Pancreas (tissue), 10 donors: ENCODE data around the gene SLC37A2. TPM values are rescaled to one million over a fixed set of nuclear protein-coding genes. Genes with fewer than 3 reads are reported as not detected.

Source experiments
- ATAC-seq, 4 donors: fragments of 200-7000 bp; cut with Tn5 transposase; one replicate each; pipeline versions ENCODE4 v1.8.0 to v1.9.1; 2020; ENCODE audit warnings: mild to moderate bottlenecking in 4 of 4, moderate library complexity in 4 of 4
- DNase-seq, 6 donors: peaks; one replicate each; pipeline ENCODE4 v3.0.0-alpha.2; 2020
- FAIRE-seq: peaks from 2 replicates; lab custom pipeline; 2012; peaks lifted over from hg19 to GRCh38; lab: Jason Lieb, UNC
- H3K27ac ChIP-seq, 4 donors: fragments of 200-600 bp; sonication (generic); 1 replicate in 3 of 4; 2 replicates in 1 of 4; pipeline versions ENCODE4 v1.5.0 to v1.8.0; 2020
- H3K27me3 ChIP-seq, 4 donors: fragments of 200-600 bp; one replicate each; pipeline ENCODE4 v1.8.0; 2021
- H3K36me3 ChIP-seq, 3 donors: fragments of 200-600 bp; sonication (generic) in 1 of 3; one replicate each; pipeline versions ENCODE4 v1.5.0 to v1.8.0; 2020 to 2021
- H3K4me1 ChIP-seq, 3 donors: fragments of 200-600 bp; one replicate each; pipeline ENCODE4 v1.8.0; 2021
- H3K4me3 ChIP-seq, 4 donors: fragments of 200-600 bp; sonication (generic) in 2 of 4; one replicate each; pipeline versions ENCODE4 v1.5.0 to v1.8.0; 2020 to 2021
- H3K9me3 ChIP-seq, 4 donors: fragments of 200-600 bp; one replicate each; pipeline ENCODE4 v1.8.0; 2021
- WGBS, 2 donors: extraction: QIAGEN DNeasy Blood & Tissue Kit; methylation state at CpG; one replicate each; pipeline ENCODE4 v1.1.7; 2013; 5-methylcytosine and 5-hydroxymethylcytosine counted together
- intact Hi-C, 3 donors: fragments of 100-400 bp; cut with DNase I; formaldehyde crosslinking; loops; one replicate each; pipeline versions ENCODE4 v1.11.1 to v1.14.2; 2022
- polyA plus RNA-seq, 2 donors: library from polyadenylated mRNA; stranded (reverse); fragments of 200-250 nt; gene quantifications; one replicate each; pipeline ENCODE4 v1.2.3, GENCODE V29; 2013
- total RNA-seq, 6 donors: library from RNA; stranded (reverse); fragmentation: NEBNext Ultra II Directional in 4 of 6; extraction: Animal tissue kit (Norgen Biotek cat#: 25700) in 4 of 6; gene quantifications; one replicate each; pipeline versions ENCODE4 v1.2.1 to v1.2.4, GENCODE V29; 2021 to 2023
- TF ChIP-seq, protein P1 (sequence below), 4 donors: fragments of 200-600 bp; sonication (generic) in 3 of 4; IDR thresholded peaks; one replicate each; pipeline versions ENCODE4 v1.5.0 to v1.8.0; 2021; ENCODE audit warnings: antibody characterized with exemption in 4 of 4
- donor health status: healthy with polysubstance abuse.
- donor health status: DM: no; HTN: no; CAD: no; lungs with moderate emphysema.
- donor health status: DM: no; HTN: no; CAD: no.
- donor health status: control.
- donor health status: control.
- donor health status: Bipolar disorder and iron deficiency.
- donor health status: DM: yes; HTN: yes; CAD: no.
- donor health status: DM: no; HTN: no; CAD: no.
- donor health status: DM: no; HTN: no; CAD: no.
- donor health status: DM: yes; HTN: yes; CAD: no.

The SLC37A2 gene
- total and polyA plus RNA-seq, 8 donors = 0.32 to 7.3 (median 0.67) TPM

DNA sequence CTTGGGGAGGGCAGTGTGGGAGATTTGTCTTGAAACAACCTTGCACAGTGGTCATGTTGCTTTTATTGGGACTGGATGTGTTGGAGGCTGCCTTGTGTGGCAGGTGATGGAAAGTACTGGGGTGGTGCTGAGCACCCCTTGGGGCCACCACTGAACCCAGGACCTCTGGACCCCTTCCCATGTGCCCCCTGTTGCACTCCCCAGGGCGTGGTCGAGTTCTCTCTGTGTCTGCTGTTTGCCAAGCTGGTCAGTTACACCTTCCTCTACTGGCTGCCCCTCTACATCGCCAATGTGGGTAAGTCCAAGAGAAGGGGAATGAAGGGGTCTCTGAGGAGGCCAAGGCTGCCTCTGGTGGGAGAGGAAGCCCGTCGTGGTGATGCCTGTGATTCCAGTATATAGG, 18.9 kb downstream of the SLC37A2 start:
- ATAC-seq (no peak), FAIRE-seq (no peak), DNase-seq (no peak)
- Histone ChIP-seq H3K27ac (no peak overlapping the region), H3K27me3 (no peaks in the 10 kb centered on the region), H3K4me1 (no peaks in the 10 kb centered on the region), H3K9me3 (no peaks in the 10 kb centered on the region), H3K4me3 (no peak overlapping the region), H3K36me3 (no peaks in the 10 kb centered on the region)
- 58 to 75% methylated on average over 5 of the region's 5 CpGs for WGBS, 2 donors
- TF ChIP-seq, protein P1, sequence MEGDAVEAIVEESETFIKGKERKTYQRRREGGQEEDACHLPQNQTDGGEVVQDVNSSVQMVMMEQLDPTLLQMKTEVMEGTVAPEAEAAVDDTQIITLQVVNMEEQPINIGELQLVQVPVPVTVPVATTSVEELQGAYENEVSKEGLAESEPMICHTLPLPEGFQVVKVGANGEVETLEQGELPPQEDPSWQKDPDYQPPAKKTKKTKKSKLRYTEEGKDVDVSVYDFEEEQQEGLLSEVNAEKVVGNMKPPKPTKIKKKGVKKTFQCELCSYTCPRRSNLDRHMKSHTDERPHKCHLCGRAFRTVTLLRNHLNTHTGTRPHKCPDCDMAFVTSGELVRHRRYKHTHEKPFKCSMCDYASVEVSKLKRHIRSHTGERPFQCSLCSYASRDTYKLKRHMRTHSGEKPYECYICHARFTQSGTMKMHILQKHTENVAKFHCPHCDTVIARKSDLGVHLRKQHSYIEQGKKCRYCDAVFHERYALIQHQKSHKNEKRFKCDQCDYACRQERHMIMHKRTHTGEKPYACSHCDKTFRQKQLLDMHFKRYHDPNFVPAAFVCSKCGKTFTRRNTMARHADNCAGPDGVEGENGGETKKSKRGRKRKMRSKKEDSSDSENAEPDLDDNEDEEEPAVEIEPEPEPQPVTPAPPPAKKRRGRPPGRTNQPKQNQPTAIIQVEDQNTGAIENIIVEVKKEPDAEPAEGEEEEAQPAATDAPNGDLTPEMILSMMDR (IDR thresholded peaks at IDR 0.05) = no peak
- intact Hi-C loops = no loop called here

DNA sequence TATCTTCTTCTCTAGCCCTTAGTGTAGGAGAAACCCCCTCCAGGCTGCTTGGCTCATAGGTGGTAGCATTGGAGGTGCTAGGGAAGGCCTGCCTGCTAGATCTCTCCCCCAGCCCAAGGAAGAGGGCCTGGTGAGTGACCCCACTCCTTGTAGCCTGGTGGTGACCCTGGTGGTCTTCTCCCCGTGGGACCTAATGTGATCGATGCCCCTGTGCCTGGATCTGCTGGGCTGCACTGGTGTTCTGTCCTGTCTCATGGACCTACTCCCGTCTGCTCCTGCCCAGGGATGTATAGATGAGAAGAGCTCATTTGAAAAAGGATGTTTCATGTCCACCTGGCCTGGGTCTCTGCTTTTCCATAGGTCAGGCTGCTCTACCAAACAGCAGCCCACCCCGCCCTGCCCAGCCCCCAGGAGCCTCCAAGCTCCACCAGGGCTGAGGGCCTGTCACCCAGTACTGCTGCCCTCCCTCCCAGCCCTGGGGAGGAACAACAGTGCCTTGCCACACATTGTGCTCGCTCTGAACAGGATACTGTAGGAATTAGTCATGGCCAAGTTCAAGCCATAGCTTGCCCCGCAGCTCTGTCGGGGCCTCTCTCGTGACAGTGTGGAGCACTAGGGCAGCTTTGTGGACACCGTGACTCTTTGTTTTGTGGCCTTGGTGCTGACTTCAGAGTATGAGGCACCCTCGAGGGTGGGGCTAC, 19.7 kb downstream of the SLC37A2 start:
- intact Hi-C loops = no loop called here
- H3K4me1 ChIP-seq = no peaks in the 10 kb centered on the region
- H3K27ac ChIP-seq = no peak overlapping the region
- no peaks in the 10 kb centered on the region for H3K9me3 ChIP-seq
- H3K4me3 ChIP-seq = no peak overlapping the region
- no peaks in the 10 kb centered on the region for H3K36me3 ChIP-seq
- ATAC-seq (peak in 1 of 4 donors; percentile 21), DNase-seq (peak in 1 of 6 donors; percentile 33), FAIRE-seq (no peak)
- TF ChIP-seq, protein P1 (IDR thresholded peaks at IDR 0.05) = no peak
- whole genome bisulfite sequencing, 2 donors = 58 to 77% methylated on average over 10 of the region's 10 CpGs
- no peaks in the 10 kb centered on the region for H3K27me3 ChIP-seq

DNA sequence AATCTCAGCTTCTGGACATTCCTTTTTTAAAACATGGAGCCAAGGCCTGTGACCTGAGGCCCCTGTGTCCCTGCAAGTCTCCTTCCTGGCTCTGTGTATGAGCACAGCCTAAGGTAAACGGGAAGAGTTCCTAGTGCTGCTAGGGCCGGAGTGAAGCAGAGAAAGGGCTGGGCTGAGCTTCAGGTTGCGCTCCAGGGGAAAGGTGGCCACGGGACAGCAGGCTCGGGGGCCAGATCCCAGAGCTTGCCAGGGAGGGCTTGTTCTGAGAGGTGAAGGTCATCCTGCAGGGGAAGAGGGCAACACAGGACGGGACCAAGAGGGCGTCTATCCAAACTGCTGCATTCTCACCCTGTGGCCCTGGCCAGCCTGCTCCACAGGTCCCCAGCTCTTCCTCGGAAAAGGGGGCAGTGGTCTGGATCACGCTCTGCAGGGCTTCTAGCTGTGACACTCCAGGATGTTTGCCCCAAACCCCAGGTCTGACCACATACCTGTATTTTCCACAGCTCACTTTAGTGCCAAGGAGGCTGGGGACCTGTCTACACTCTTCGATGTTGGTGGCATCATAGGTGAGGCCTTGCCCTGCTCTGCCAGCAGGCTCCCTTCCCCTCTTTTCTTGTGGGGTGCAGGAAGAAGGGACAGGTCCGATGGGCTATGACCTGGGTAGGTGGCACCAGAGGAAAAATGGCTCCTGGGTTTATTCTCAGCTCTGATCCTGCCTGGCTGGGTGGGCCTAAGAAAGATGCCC, 20.4 kb downstream of the SLC37A2 start:
- no peaks in the 10 kb centered on the region for H3K4me1 ChIP-seq
- TF ChIP-seq, protein P1 (IDR thresholded peaks at IDR 0.05) = no peak
- intact Hi-C loops = no loop called here
- no peaks in the 10 kb centered on the region for H3K36me3 ChIP-seq
- 51 to 62% methylated on average over 11 of the region's 11 CpGs for WGBS, 2 donors
- H3K27me3 ChIP-seq = no peaks in the 10 kb centered on the region
- no peaks in the 10 kb centered on the region for H3K9me3 ChIP-seq
- ATAC-seq (no peak), DNase-seq (no peak), FAIRE-seq (no peak)
- H3K27ac ChIP-seq = no peak overlapping the region
- no peak overlapping the region for H3K4me3 ChIP-seq

DNA sequence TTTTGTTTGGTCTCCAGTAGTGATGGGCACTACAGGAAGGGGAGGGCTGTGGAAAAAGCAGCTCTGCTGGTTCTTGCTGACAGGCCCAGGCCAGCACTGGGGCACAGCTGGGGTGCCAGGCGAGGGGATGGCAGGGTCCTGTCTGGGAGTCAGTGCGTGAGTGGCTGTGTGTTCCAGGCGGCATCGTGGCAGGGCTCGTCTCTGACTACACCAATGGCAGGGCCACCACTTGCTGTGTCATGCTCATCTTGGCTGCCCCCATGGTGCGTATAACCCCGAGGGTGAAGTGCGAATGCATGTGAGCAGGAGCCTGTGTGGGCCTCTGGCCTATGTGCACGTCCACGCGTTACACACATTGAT, 20.9 kb downstream of the SLC37A2 start:
- intact Hi-C loops = no loop called here
- no peaks in the 10 kb centered on the region for H3K4me1 ChIP-seq
- 81 to 85% methylated on average over 11 of the region's 11 CpGs for WGBS, 2 donors
- FAIRE-seq (no peak), DNase-seq (peak in 2 of 6 donors; percentile 49 to 60), ATAC-seq (no peak)
- no peaks in the 10 kb centered on the region for H3K9me3 ChIP-seq
- TF ChIP-seq, protein P1 (IDR thresholded peaks at IDR 0.05) = no peak
- no peaks in the 10 kb centered on the region for H3K27me3 ChIP-seq
- no peaks in the 10 kb centered on the region for H3K36me3 ChIP-seq
- H3K4me3 ChIP-seq = no peak overlapping the region
- no peak overlapping the region for H3K27ac ChIP-seq

DNA sequence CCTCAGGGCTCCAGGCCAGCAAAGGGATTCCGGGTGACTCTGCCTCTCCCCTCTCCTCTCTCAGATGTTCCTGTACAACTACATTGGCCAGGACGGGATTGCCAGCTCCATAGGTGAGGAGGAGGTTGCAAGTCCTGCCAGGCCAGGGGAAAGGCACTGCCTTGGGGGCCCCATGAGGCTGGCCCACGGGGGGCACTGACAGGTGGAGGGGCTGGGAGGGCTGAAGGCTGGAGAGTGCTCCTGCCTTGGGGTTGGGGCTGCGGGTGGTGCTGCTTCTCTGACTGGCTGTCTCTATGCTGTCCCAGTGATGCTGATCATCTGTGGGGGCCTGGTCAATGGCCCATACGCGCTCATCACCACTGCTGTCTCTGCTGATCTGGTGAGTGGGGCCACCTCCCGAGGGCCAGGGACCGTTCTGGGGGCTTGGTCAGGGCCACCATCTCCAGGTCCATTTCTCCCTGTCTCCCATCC, 21.7 kb downstream of the SLC37A2 start:
- Histone ChIP-seq H3K4me3 (no peak overlapping the region), H3K4me1 (no peaks in the 10 kb centered on the region), H3K9me3 (no peaks in the 10 kb centered on the region), H3K27ac (no peak overlapping the region), H3K36me3 (no peaks in the 10 kb centered on the region), H3K27me3 (no peaks in the 10 kb centered on the region)
- no peak for FAIRE-seq
- intact Hi-C loops = no loop called here
- peak in 1 of 6 donors; percentile 42 for DNase-seq
- WGBS, 2 donors = 65 to 74% methylated on average over 8 of the region's 8 CpGs
- ATAC-seq = no peak
- TF ChIP-seq, protein P1 (IDR thresholded peaks at IDR 0.05) = no peak
